ENCODE measurements around the gene PRKCA.

Gene PRKCA

GRCh38 chr17:66655461-66655860, 353.0 kb downstream of the PRKCA start:
- no peak for DNase-seq (ENCODE audit: low read depth)

- no peak for DNase-seq (ENCODE audit: low read depth)
Observed at GRCh38 chr17:66655861-66656260, 353.4 kb downstream of the PRKCA start.

- DNase-seq (ENCODE audit: low read depth): no peak
Observed at GRCh38 chr17:66661411-66662256, 359.2 kb downstream of the PRKCA start.

- DNase-seq (ENCODE audit: low read depth): no peak
Observed at GRCh38 chr17:66662496-66662895, 360.1 kb downstream of the PRKCA start.

GRCh38 chr17:66663041-66663606, 360.7 kb downstream of the PRKCA start:
- no peak for DNase-seq (ENCODE audit: low read depth)

GRCh38 chr17:66664336-66664735, 361.9 kb downstream of the PRKCA start:
- no peak for DNase-seq (ENCODE audit: low read depth)

- DNase-seq (ENCODE audit: low read depth): no peak
Observed at GRCh38 chr17:66665194-66665593, 362.8 kb downstream of the PRKCA start.

GRCh38 chr17:66667090-66667489, 364.7 kb downstream of the PRKCA start:
- no peak for DNase-seq (ENCODE audit: low read depth)

GRCh38 chr17:66667491-66668030, 365.1 kb downstream of the PRKCA start:
- no peak for DNase-seq (ENCODE audit: low read depth)

GRCh38 chr17:66670206-66670605, 367.8 kb downstream of the PRKCA start:
- no peak for DNase-seq (ENCODE audit: low read depth)

- no peak for DNase-seq (ENCODE audit: low read depth)
Observed at GRCh38 chr17:66671156-66671555, 368.7 kb downstream of the PRKCA start.

- no peak for DNase-seq (ENCODE audit: low read depth)
Observed at GRCh38 chr17:66673668-66674276, 371.4 kb downstream of the PRKCA start.

- DNase-seq (ENCODE audit: low read depth): no peak
Observed at GRCh38 chr17:66675273-66675990, 373.0 kb downstream of the PRKCA start.

GRCh38 chr17:66675991-66676371, 373.6 kb downstream of the PRKCA start:
- DNase-seq (ENCODE audit: low read depth): no peak

GRCh38 chr17:66676421-66676820, 374.0 kb downstream of the PRKCA start:
- DNase-seq (ENCODE audit: low read depth): no peak

GRCh38 chr17:66677201-66677981, 375.0 kb downstream of the PRKCA start:
- no peak for DNase-seq (ENCODE audit: low read depth)

GRCh38 chr17:66678061-66678460, 375.6 kb downstream of the PRKCA start:
- no peak for DNase-seq (ENCODE audit: low read depth)

- DNase-seq (ENCODE audit: low read depth): no peak
Observed at GRCh38 chr17:66678827-66679226, 376.4 kb downstream of the PRKCA start.

- DNase-seq (ENCODE audit: low read depth): no peak
Observed at GRCh38 chr17:66679631-66680517, 377.5 kb downstream of the PRKCA start.

- DNase-seq (ENCODE audit: low read depth): no peak
Observed at GRCh38 chr17:66682283-66682682, 379.9 kb downstream of the PRKCA start.

- DNase-seq (ENCODE audit: low read depth): no peak
Observed at GRCh38 chr17:66684261-66684660, 381.8 kb downstream of the PRKCA start.
